ENCODE data around the gene GRK4. TPM values are rescaled to one million over a fixed set of nuclear protein-coding genes. Genes with fewer than 3 reads are reported as not detected.

GRK4 gene
- total RNA-seq, 2 donors from 2014 or later = 6.9 to 9.9 TPM

- H3K4me1 ChIP-seq (ENCODE audit: control insufficient read depth in 1 of 2, low read depth in 2 of 2) = no peaks in the 10 kb centered on the region
- no peak for DNase-seq (ENCODE audit: low spot score)
Measured at GRCh38 chr4:2948895-2949781, 14.2 kb upstream of the GRK4 start.

GRCh38 chr4:2949782-2950125 lies 13.6 kb upstream of the GRK4 start:
- ATAC-seq (ENCODE audit: insufficient number of reproducible peaks, low FRiP score, low read depth) (no peak), DNase-seq (ENCODE audit: low spot score) (no peak)
- H3K4me3 ChIP-seq = no peak overlapping the region
- no peaks in the 10 kb centered on the region for H3K9me3 ChIP-seq
- no peaks in the 10 kb centered on the region for H3K27me3 ChIP-seq (replicated peaks; ENCODE audit: insufficient read depth)
- H3K36me3 ChIP-seq = peaks cover 72% of the 10 kb centered on the region
- TF ChIP-seq CTCF (IDR thresholded peaks at IDR 0.05) = no peak
- H3K27ac ChIP-seq = no peak overlapping the region
- no peaks in the 10 kb centered on the region for H3K4me1 ChIP-seq (ENCODE audit: control insufficient read depth in 1 of 2, low read depth in 2 of 2)

More at GRCh38 chr4:2948895-2949781, 14.2 kb upstream of the GRK4 start:
- TF ChIP-seq CTCF (IDR thresholded peaks at IDR 0.05) = no peak
- no peak for ATAC-seq (ENCODE audit: insufficient number of reproducible peaks, low FRiP score, low read depth)
- Histone ChIP-seq H3K4me3 (no peak overlapping the region), H3K36me3 (peaks cover 73% of the 10 kb centered on the region), H3K9me3 (no peaks in the 10 kb centered on the region), H3K27ac (no peak overlapping the region), H3K27me3 (replicated peaks; ENCODE audit: insufficient read depth) (no peaks in the 10 kb centered on the region)

GRCh38 chr4:2950221-2950989 lies 13.0 kb upstream of the GRK4 start:
- H3K4me3 ChIP-seq = no peak overlapping the region
- H3K27me3 ChIP-seq (replicated peaks; ENCODE audit: insufficient read depth) = no peaks in the 10 kb centered on the region
- no peak overlapping the region for H3K27ac ChIP-seq
- peaks cover 67% of the 10 kb centered on the region for H3K36me3 ChIP-seq
- no peak for TF ChIP-seq CTCF (IDR thresholded peaks at IDR 0.05)
- ATAC-seq (ENCODE audit: insufficient number of reproducible peaks, low FRiP score, low read depth) = no peak
- no peaks in the 10 kb centered on the region for H3K4me1 ChIP-seq (ENCODE audit: control insufficient read depth in 1 of 2, low read depth in 2 of 2)
- no peaks in the 10 kb centered on the region for H3K9me3 ChIP-seq
- no peak for DNase-seq (ENCODE audit: low spot score)

GRCh38 chr4:2953496-2953895 lies 9.9 kb upstream of the GRK4 start:
- Histone ChIP-seq H3K4me3 (no peak overlapping the region), H3K36me3 (peaks cover 58% of the 10 kb centered on the region), H3K4me1 (ENCODE audit: control insufficient read depth in 1 of 2, low read depth in 2 of 2) (peaks cover 0 to 2% of the 10 kb centered on the region in 2 donors), H3K27ac (no peak overlapping the region), H3K9me3 (no peaks in the 10 kb centered on the region), H3K27me3 (replicated peaks; ENCODE audit: insufficient read depth) (no peaks in the 10 kb centered on the region)
- DNase-seq (ENCODE audit: low spot score) = no peak
- no peak for ATAC-seq (ENCODE audit: insufficient number of reproducible peaks, low FRiP score, low read depth)
- TF ChIP-seq CTCF (IDR thresholded peaks at IDR 0.05) = no peak

Data from thoracic aorta (tissue), 2 donors.